Measurements from ENCODE around the gene NRXN3. TPM values are rescaled to one million over a fixed set of nuclear protein-coding genes. Genes with fewer than 3 reads are reported as not detected.

Gene NRXN3
- total RNA-seq, 1 donor from 2014 or later, result 18.0 TPM

DNA sequence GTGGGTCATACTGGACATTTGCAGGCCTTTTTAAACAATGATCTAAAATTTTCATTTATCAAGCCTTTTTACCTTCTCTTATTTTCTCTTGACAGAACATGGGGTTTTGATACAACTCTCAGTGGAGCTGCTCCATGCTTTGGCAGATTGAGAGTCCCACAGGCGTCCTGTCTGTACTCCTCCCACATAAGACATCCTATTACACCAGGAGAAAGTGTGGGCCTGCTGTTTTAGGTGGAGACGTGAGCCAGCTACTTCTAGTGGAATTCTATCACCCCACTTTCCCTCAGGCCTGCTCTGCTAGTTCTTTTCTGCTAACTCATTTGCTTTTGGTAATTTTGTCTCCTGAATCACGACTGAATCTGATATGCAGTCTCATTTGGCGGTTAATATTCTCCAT lies 33.5 kb upstream of the NRXN3 start:
- FAIRE-seq (no peak), DNase-seq (ENCODE audit: low read depth) (peak; percentile 6)
- Histone ChIP-seq H3K4me3 (ENCODE audit: insufficient read depth, low read depth, low read length) (no peak overlapping the region), H3K27ac (ENCODE audit: low read depth, low read length) (no peak overlapping the region), H3K9ac (ENCODE audit: low read length) (no peak overlapping the region), H3K4me2 (ENCODE audit: low read length) (no peak overlapping the region), H3K4me1 (ENCODE audit: insufficient read depth, low read length) (peaks cover 7% of the 10 kb centered on the region), H4K20me1 (ENCODE audit: insufficient read depth, low read length) (no peaks in the 10 kb centered on the region), H3K36me3 (ENCODE audit: insufficient read depth, low read length) (no peaks in the 10 kb centered on the region), H3K27me3 (ENCODE audit: insufficient read depth, low read length) (no peaks in the 10 kb centered on the region), H3K9me3 (ENCODE audit: insufficient read depth, low read depth, low read length) (no peaks in the 10 kb centered on the region), H3K79me2 (ENCODE audit: insufficient read depth, low read length) (no peaks in the 10 kb centered on the region), H2AFZ (ENCODE audit: low read depth, low read length) (no peak overlapping the region)
- no peak overlapping the region for H3K4me3 Mint-ChIP-seq (ENCODE audit: unreplicated experiment)
- H3K4me1 Mint-ChIP-seq (ENCODE audit: low read depth, unreplicated experiment), result peaks cover 24% of the 10 kb centered on the region
- no peaks in the 10 kb centered on the region for H3K27me3 Mint-ChIP-seq (ENCODE audit: low read depth, unreplicated experiment)
- H3K9me3 Mint-ChIP-seq (ENCODE audit: unreplicated experiment), result no peaks in the 10 kb centered on the region
- H3K27ac Mint-ChIP-seq (ENCODE audit: unreplicated experiment), result no peak overlapping the region
- H3K36me3 Mint-ChIP-seq (ENCODE audit: low read depth, unreplicated experiment), result no peaks in the 10 kb centered on the region
- TF ChIP-seq, protein P1, sequence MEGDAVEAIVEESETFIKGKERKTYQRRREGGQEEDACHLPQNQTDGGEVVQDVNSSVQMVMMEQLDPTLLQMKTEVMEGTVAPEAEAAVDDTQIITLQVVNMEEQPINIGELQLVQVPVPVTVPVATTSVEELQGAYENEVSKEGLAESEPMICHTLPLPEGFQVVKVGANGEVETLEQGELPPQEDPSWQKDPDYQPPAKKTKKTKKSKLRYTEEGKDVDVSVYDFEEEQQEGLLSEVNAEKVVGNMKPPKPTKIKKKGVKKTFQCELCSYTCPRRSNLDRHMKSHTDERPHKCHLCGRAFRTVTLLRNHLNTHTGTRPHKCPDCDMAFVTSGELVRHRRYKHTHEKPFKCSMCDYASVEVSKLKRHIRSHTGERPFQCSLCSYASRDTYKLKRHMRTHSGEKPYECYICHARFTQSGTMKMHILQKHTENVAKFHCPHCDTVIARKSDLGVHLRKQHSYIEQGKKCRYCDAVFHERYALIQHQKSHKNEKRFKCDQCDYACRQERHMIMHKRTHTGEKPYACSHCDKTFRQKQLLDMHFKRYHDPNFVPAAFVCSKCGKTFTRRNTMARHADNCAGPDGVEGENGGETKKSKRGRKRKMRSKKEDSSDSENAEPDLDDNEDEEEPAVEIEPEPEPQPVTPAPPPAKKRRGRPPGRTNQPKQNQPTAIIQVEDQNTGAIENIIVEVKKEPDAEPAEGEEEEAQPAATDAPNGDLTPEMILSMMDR (IDR thresholded peaks at IDR 0.05; ENCODE audit: insufficient read depth, low read depth, low read length), result no peak
- TF ChIP-seq EZH2 (IDR thresholded peaks at IDR 0.05; ENCODE audit: insufficient read depth, low read length), result no peak

DNA sequence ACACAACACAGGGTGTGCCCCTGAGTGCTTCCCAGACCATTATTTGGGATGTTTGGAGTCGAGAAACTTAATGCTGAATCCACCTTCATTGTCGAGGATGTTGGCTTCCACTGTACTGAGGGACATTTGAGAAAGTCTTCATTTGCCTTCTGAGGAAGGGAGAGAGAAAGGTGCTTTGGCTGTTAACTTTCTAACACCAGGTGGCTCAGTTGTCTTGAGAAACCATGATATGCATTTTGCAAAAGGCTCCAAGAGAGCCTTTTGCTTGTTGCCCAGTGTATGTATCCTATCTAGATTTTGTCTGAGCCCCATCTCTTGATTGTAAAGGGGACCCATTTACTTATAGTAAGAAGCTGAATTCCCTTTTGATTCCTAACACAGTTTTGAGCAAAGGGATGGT lies 28.6 kb upstream of the NRXN3 start:
- Histone ChIP-seq H3K36me3 (ENCODE audit: insufficient read depth, low read length) (no peaks in the 10 kb centered on the region), H3K4me2 (ENCODE audit: low read length) (no peak overlapping the region), H3K9ac (ENCODE audit: low read length) (no peak overlapping the region), H3K27me3 (ENCODE audit: insufficient read depth, low read length) (no peaks in the 10 kb centered on the region), H2AFZ (ENCODE audit: low read depth, low read length) (no peak overlapping the region), H3K27ac (ENCODE audit: low read depth, low read length) (no peak overlapping the region), H3K4me3 (ENCODE audit: insufficient read depth, low read depth, low read length) (no peak overlapping the region), H3K9me3 (ENCODE audit: insufficient read depth, low read depth, low read length) (no peaks in the 10 kb centered on the region), H3K79me2 (ENCODE audit: insufficient read depth, low read length) (no peaks in the 10 kb centered on the region), H3K4me1 (ENCODE audit: insufficient read depth, low read length) (peaks cover 5% of the 10 kb centered on the region), H4K20me1 (ENCODE audit: insufficient read depth, low read length) (no peaks in the 10 kb centered on the region)
- Mint-ChIP-seq H3K4me1 (ENCODE audit: low read depth, unreplicated experiment) (peaks cover 17% of the 10 kb centered on the region), H3K9me3 (ENCODE audit: unreplicated experiment) (no peaks in the 10 kb centered on the region), H3K4me3 (ENCODE audit: unreplicated experiment) (no peak overlapping the region), H3K36me3 (ENCODE audit: low read depth, unreplicated experiment) (no peaks in the 10 kb centered on the region), H3K27ac (ENCODE audit: unreplicated experiment) (no peak overlapping the region), H3K27me3 (ENCODE audit: low read depth, unreplicated experiment) (no peaks in the 10 kb centered on the region)
- FAIRE-seq (no peak), DNase-seq (ENCODE audit: low read depth) (no peak)
- no peak for TF ChIP-seq EZH2 (IDR thresholded peaks at IDR 0.05; ENCODE audit: insufficient read depth, low read length)

DNA sequence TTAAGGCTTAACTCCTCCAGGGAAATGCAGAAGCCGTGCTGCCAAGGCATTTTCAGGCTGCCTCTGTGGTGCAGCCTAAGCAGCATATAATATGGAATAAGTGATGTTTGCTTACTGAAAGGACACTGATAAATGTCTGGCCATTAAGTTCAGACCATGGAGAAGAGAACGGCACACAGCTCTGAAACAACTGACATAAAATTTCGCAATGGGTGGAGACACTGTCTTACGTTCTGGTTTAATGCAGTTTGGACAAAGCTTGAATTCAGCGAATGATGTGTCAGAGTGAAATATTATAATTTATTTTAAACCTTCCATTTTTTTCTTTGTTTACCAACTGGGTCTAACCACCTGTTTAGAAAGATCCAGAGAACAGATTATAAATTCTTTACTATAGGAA lies 27.2 kb upstream of the NRXN3 start:
- no peak overlapping the region for H3K4me3 ChIP-seq (ENCODE audit: insufficient read depth, low read depth, low read length)
- Mint-ChIP-seq H3K27ac (ENCODE audit: unreplicated experiment) (no peak overlapping the region), H3K9me3 (ENCODE audit: unreplicated experiment) (no peaks in the 10 kb centered on the region), H3K27me3 (ENCODE audit: low read depth, unreplicated experiment) (no peaks in the 10 kb centered on the region), H3K4me1 (ENCODE audit: low read depth, unreplicated experiment) (peaks cover 17% of the 10 kb centered on the region), H3K36me3 (ENCODE audit: low read depth, unreplicated experiment) (no peaks in the 10 kb centered on the region), H3K4me3 (ENCODE audit: unreplicated experiment) (no peak overlapping the region)
- H3K79me2 ChIP-seq (ENCODE audit: insufficient read depth, low read length), result no peaks in the 10 kb centered on the region
- no peak overlapping the region for H3K4me2 ChIP-seq (ENCODE audit: low read length)
- FAIRE-seq (no peak), DNase-seq (ENCODE audit: low read depth) (peak; percentile 9)
- H2AFZ ChIP-seq (ENCODE audit: low read depth, low read length), result no peak overlapping the region
- H3K27ac ChIP-seq (ENCODE audit: low read depth, low read length), result no peak overlapping the region
- H3K27me3 ChIP-seq (ENCODE audit: insufficient read depth, low read length), result no peaks in the 10 kb centered on the region
- H3K9ac ChIP-seq (ENCODE audit: low read length), result no peak overlapping the region
- H4K20me1 ChIP-seq (ENCODE audit: insufficient read depth, low read length), result no peaks in the 10 kb centered on the region
- H3K9me3 ChIP-seq (ENCODE audit: insufficient read depth, low read depth, low read length), result no peaks in the 10 kb centered on the region
- no peak for TF ChIP-seq EZH2 (IDR thresholded peaks at IDR 0.05; ENCODE audit: insufficient read depth, low read length)
- TF ChIP-seq, protein P1 (IDR thresholded peaks at IDR 0.05; ENCODE audit: insufficient read depth, low read depth, low read length), result no peak
- peaks cover 5% of the 10 kb centered on the region for H3K4me1 ChIP-seq (ENCODE audit: insufficient read depth, low read length)
- H3K36me3 ChIP-seq (ENCODE audit: insufficient read depth, low read length), result no peaks in the 10 kb centered on the region

All from astrocyte (in vitro differentiated cells and primary cell).